Gastroesophageal sphincter (tissue), 4 donors: ENCODE results near the gene PSMD1. TPM values are rescaled to one million over a fixed set of nuclear protein-coding genes. Genes with fewer than 3 reads are reported as not detected.

ENCODE experiments used
- ATAC-seq: fragments of 150-250 bp; one replicate; pipeline ENCODE4 v1.9.1; 2016; ENCODE audit warnings: mild to moderate bottlenecking, moderate library complexity
- H3K27ac ChIP-seq, 4 donors: fragments of 200-600 bp; sonication (generic) in 3 of 4; 1 replicate in 3 of 4; 2 replicates in 1 of 4; pipeline ENCODE4 v1.5.1; 2016 to 2019
- H3K27me3 ChIP-seq: fragments of 200-600 bp; sonication (generic); one replicate; pipeline ENCODE4 v1.5.1; 2019
- H3K36me3 ChIP-seq, 2 donors: fragments of 200-600 bp; sonication (generic); one replicate each; pipeline ENCODE4 v1.5.1; 2019; ENCODE audit warnings: control low read depth in 1 of 2
- H3K4me1 ChIP-seq, 3 donors: fragments of 200-600 bp; sonication (generic); 1 replicate in 2 of 3; 2 replicates in 1 of 3; pipeline ENCODE4 v1.5.1; 2016 to 2019; ENCODE audit warnings: control low read depth in 2 of 3
- H3K4me3 ChIP-seq, 2 donors: fragments of 200-600 bp; sonication (generic); one replicate each; pipeline ENCODE4 v1.5.1; 2019; ENCODE audit warnings: mild to moderate bottlenecking in 1 of 2, moderate library complexity in 1 of 2
- H3K9me3 ChIP-seq, 3 donors: fragments of 200-600 bp; sonication (generic); one replicate each; pipeline ENCODE4 v1.5.1; 2017 to 2019; ENCODE audit warnings: control low read depth in 2 of 3
- EP300 ChIP-seq: sonication (generic); formaldehyde crosslinking; IDR thresholded peaks from one replicate; pipeline ENCODE4 v1.6.1; 2017; ENCODE audit warnings: antibody characterized with exemption, mild to moderate bottlenecking
- POLR2A ChIP-seq, 2 donors: fragments of 450-650 bp; IDR thresholded peaks; one replicate each; pipeline ENCODE4 v1.6.1; 2017; ENCODE audit warnings: antibody characterized with exemption in 2 of 2, mild to moderate bottlenecking in 2 of 2, moderate library complexity in 1 of 2
- POLR2AphosphoS5 ChIP-seq: sonication (generic); formaldehyde crosslinking; IDR thresholded peaks from one replicate; pipeline ENCODE4 v1.6.1; 2017; ENCODE audit warnings: antibody characterized with exemption
- WGBS, 2 donors: methylation state at CpG; one replicate each; pipeline ENCODE4 v1.1.5; 2018; ENCODE audit warnings: low coverage in 1 of 2; 5-methylcytosine and 5-hydroxymethylcytosine counted together
- total RNA-seq, 4 donors: library from RNA; depleted of rRNA; stranded (reverse); fragments of >200 nt; gene quantifications; one replicate each; pipeline ENCODE4 v1.1.0, GENCODE V29; 2016
- TF ChIP-seq, protein P1 (sequence below), 4 experiments: fragments of 200-600 bp in 2 of 4; fragments of 450-650 bp in 2 of 4; sonication (generic) in 1 of 4; IDR thresholded peaks; one replicate each; pipeline ENCODE4 v1.5.1; 2017 to 2019; ENCODE audit warnings: antibody characterized with exemption in 4 of 4, mild to moderate bottlenecking in 2 of 4, moderate library complexity in 2 of 4

PSMD1 gene
- total RNA-seq, 4 donors from 2014 or later: 58.8 to 93.4 (median 65.9) TPM

- TF ChIP-seq, protein P1, sequence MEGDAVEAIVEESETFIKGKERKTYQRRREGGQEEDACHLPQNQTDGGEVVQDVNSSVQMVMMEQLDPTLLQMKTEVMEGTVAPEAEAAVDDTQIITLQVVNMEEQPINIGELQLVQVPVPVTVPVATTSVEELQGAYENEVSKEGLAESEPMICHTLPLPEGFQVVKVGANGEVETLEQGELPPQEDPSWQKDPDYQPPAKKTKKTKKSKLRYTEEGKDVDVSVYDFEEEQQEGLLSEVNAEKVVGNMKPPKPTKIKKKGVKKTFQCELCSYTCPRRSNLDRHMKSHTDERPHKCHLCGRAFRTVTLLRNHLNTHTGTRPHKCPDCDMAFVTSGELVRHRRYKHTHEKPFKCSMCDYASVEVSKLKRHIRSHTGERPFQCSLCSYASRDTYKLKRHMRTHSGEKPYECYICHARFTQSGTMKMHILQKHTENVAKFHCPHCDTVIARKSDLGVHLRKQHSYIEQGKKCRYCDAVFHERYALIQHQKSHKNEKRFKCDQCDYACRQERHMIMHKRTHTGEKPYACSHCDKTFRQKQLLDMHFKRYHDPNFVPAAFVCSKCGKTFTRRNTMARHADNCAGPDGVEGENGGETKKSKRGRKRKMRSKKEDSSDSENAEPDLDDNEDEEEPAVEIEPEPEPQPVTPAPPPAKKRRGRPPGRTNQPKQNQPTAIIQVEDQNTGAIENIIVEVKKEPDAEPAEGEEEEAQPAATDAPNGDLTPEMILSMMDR (IDR thresholded peaks at IDR 0.05): no peak
- 58 to 88% methylated on average over 1 of the region's 1 CpG for WGBS, 2 donors
- no peaks in the 10 kb centered on the region for H3K27me3 ChIP-seq
- H3K27ac ChIP-seq: peak overlapping the region in 1 of 4 donors; percentile 32
- no peak for ATAC-seq
- H3K36me3 ChIP-seq: no peaks in the 10 kb centered on the region
- H3K4me3 ChIP-seq: no peak overlapping the region
- no peaks in the 10 kb centered on the region for H3K9me3 ChIP-seq
- peaks cover 0 to 59% (median 3%) of the 10 kb centered on the region in 3 donors for H3K4me1 ChIP-seq
Observed at GRCh38 chr2:231129216-231129615, 72.5 kb downstream of the PSMD1 start.

- Histone ChIP-seq H3K4me1 (peaks cover 0 to 57% (median 0%) of the 10 kb centered on the region in 3 donors), H3K9me3 (no peaks in the 10 kb centered on the region), H3K27me3 (no peaks in the 10 kb centered on the region), H3K4me3 (no peak overlapping the region), H3K36me3 (no peaks in the 10 kb centered on the region), H3K27ac (peak overlapping the region in 1 of 4 donors; percentile 44)
- WGBS, 2 donors: 82 to 85% methylated on average over 5 to 6 of the region's 6 CpGs
- no peak for ATAC-seq
- TF ChIP-seq POLR2A (IDR thresholded peaks at IDR 0.05): no peak
- no peak for TF ChIP-seq EP300
- TF ChIP-seq, protein P1 (IDR thresholded peaks at IDR 0.05): no peak
- TF ChIP-seq POLR2AphosphoS5: no peak
Observed at GRCh38 chr2:231130336-231131056, 73.8 kb downstream of the PSMD1 start.

DNA sequence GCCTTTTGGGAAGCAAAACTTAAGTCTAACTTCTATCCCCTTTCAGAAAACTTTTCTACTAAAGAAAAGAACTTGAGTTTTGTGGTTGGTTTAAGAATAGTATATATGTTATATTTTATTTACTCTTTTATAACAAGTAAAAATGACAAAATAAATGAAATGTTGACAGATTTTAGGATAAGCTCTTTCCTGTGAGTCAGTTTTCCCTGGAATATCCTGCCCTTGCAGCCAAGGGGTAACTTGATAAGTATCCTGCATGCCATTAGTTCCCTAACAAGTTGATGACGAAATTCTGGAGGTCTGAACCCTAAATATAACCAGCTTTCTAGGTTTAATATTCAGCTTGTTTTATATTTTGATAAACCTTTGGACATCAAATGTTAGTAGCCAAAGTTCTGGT is 75.5 kb downstream of the PSMD1 start:
- no peak for TF ChIP-seq POLR2AphosphoS5
- no peak for TF ChIP-seq EP300
- TF ChIP-seq POLR2A (IDR thresholded peaks at IDR 0.05): no peak
- TF ChIP-seq, protein P1 (IDR thresholded peaks at IDR 0.05): no peak
- no peak for ATAC-seq
- no peaks in the 10 kb centered on the region for H3K36me3 ChIP-seq
- H3K4me1 ChIP-seq: peaks cover 0 to 46% (median 0%) of the 10 kb centered on the region in 3 donors
- H3K9me3 ChIP-seq: no peaks in the 10 kb centered on the region
- H3K27me3 ChIP-seq: no peaks in the 10 kb centered on the region
- H3K27ac ChIP-seq: peak overlapping the region in 1 of 4 donors; percentile 53
- 53 to 100% methylated on average over 1 of the region's 1 CpG for WGBS, 2 donors
- H3K4me3 ChIP-seq: no peak overlapping the region

- ATAC-seq: no peak
- peak overlapping the region in 1 of 4 donors; percentile 53 for H3K27ac ChIP-seq
- H3K36me3 ChIP-seq: no peaks in the 10 kb centered on the region
- no peak overlapping the region for H3K4me3 ChIP-seq
- WGBS, 2 donors: 90% methylated on average over 1 of the region's 1 CpG
- H3K9me3 ChIP-seq: no peaks in the 10 kb centered on the region
- no peaks in the 10 kb centered on the region for H3K27me3 ChIP-seq
- TF ChIP-seq EP300 (no peak), POLR2A (IDR thresholded peaks at IDR 0.05) (no peak), POLR2AphosphoS5 (no peak)
- TF ChIP-seq, protein P1 (IDR thresholded peaks at IDR 0.05): no peak
- H3K4me1 ChIP-seq: peaks cover 0 to 56% (median 0%) of the 10 kb centered on the region in 3 donors
Observed at GRCh38 chr2:231133365-231134099, 76.9 kb downstream of the PSMD1 start.
